ENCODE results near the gene BGN. TPM values are rescaled to one million over a fixed set of nuclear protein-coding genes. Genes with fewer than 3 reads are reported as not detected.

The BGN gene
- total and polyA plus RNA-seq, 2 donors = 3.4 to 21.6 TPM

DNA sequence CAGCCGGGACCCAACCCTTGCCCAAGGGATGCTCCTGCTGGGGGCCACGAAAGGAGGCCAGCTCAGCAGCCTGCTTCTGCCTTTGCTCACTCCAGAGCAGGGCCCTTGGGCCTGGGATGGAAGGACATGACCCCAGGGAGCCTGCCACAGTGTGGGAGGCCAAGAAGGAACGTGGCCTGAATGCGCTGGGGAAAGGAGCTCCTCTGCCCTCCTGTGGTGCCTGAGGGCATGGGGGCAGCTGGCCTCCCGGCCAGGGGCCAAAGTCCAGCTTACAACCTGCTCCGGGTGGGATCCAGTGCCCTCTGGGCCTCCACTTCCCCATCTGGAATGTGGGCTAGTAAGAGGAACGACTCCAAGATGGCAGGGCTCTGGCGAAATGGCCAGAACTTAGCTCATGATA is 20.7 kb downstream of the BGN start:
- Histone ChIP-seq H3K4me1 (ENCODE audit: control insufficient read depth in 2 of 2, insufficient read depth in 2 of 2, low read length in 2 of 2) (peaks cover 0 to 10% of the 10 kb centered on the region in 2 donors), H3K27ac (ENCODE audit: low read depth in 1 of 2, low read length in 1 of 2) (no peak overlapping the region), H3K9me3 (ENCODE audit: control insufficient read depth in 2 of 2, insufficient read depth in 1 of 2, low read length in 1 of 2) (no peaks in the 10 kb centered on the region), H3K36me3 (ENCODE audit: control insufficient read depth in 2 of 2, insufficient read depth in 2 of 2, low read length in 1 of 2) (no peaks in the 10 kb centered on the region), H3K4me3 (ENCODE audit: low read length in 2 of 2) (no peak overlapping the region), H3K27me3 (ENCODE audit: control insufficient read depth in 2 of 2, insufficient read depth in 1 of 2, low read length in 1 of 2) (peaks cover 23 to 52% of the 10 kb centered on the region in 2 donors)
- no peak for DNase-seq (ENCODE audit: low read depth in 6 of 9, low spot score in 9 of 9)
- WGBS = 89% methylated on average over 8 of the region's 8 CpGs

DNA sequence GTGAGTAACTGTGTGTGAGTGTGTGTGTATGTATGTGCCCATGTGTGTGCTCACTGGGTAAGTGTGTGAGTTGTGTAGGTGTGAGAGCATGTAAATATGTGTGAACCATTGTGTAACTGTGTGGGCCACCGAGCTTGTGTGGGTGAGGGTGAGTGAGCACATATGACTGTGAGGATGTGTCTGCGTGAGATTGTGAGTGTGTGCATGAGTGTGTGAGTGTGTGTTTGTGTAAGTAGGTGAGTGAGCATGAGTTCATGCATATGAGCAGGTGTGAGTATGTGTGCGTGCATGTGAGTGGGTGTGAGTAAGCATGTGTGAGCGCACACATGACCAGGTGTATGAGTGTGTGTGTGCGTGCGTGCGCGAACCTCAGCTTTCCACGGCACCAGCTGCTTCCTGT is 21.3 kb downstream of the BGN start:
- Histone ChIP-seq H3K27ac (ENCODE audit: low read depth in 1 of 2, low read length in 1 of 2) (no peak overlapping the region), H3K4me3 (ENCODE audit: low read length in 2 of 2) (no peak overlapping the region), H3K36me3 (ENCODE audit: control insufficient read depth in 2 of 2, insufficient read depth in 2 of 2, low read length in 1 of 2) (no peaks in the 10 kb centered on the region), H3K4me1 (ENCODE audit: control insufficient read depth in 2 of 2, insufficient read depth in 2 of 2, low read length in 2 of 2) (peaks cover 0 to 10% of the 10 kb centered on the region in 2 donors), H3K9me3 (ENCODE audit: control insufficient read depth in 2 of 2, insufficient read depth in 1 of 2, low read length in 1 of 2) (no peaks in the 10 kb centered on the region), H3K27me3 (ENCODE audit: control insufficient read depth in 2 of 2, insufficient read depth in 1 of 2, low read length in 1 of 2) (peaks cover 23 to 59% of the 10 kb centered on the region in 2 donors)
- 37% methylated on average over 9 of the region's 9 CpGs for WGBS
- no peak for DNase-seq (ENCODE audit: low read depth in 6 of 9, low spot score in 9 of 9)

DNA sequence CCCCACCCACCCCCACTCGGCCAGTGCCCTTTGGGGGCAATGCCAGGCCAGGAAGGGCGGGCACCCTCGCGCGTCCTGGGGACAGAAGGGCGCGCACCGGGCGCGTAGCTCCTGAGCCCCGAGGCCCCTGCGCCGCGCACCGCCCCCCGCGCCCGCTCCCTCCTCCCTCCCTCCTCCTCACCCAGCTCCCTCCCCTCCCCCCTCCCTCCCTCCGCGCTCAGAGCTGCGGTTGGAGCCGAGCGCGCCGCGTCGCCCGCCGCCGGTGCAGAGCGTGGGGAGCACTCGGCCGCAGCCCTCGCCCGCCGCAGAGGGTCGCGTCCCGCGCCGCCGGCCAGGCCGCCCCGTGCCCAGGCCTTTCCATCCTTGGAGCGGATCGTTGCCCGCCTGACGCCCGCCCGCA is 22.6 kb downstream of the BGN start, which contains the start of gene ATP2B3:
Gene ATP2B3 (plus strand): TSS at position 220 of the 400 bp plus-strand sequence. CDS start 18,606 bp downstream, outside the sequence.
- Histone ChIP-seq H3K4me1 (ENCODE audit: control insufficient read depth in 2 of 2, insufficient read depth in 2 of 2, low read length in 2 of 2) (peaks cover 0 to 10% of the 10 kb centered on the region in 2 donors), H3K9me3 (ENCODE audit: control insufficient read depth in 2 of 2, insufficient read depth in 1 of 2, low read length in 1 of 2) (no peaks in the 10 kb centered on the region), H3K4me3 (ENCODE audit: low read length in 2 of 2) (no peak within 1 kb of the TSS), H3K36me3 (ENCODE audit: control insufficient read depth in 2 of 2, insufficient read depth in 2 of 2, low read length in 1 of 2) (no peaks in the 10 kb centered on the region), H3K27me3 (ENCODE audit: control insufficient read depth in 2 of 2, insufficient read depth in 1 of 2, low read length in 1 of 2) (peaks cover 23 to 72% of the 10 kb centered on the region in 2 donors), H3K27ac (ENCODE audit: low read depth in 1 of 2, low read length in 1 of 2) (no peak within 1 kb of the TSS)
- WGBS = 2% methylated on average over 45 of the region's 50 CpGs
- no peak for DNase-seq (ENCODE audit: low read depth in 6 of 9, low spot score in 9 of 9)

DNA sequence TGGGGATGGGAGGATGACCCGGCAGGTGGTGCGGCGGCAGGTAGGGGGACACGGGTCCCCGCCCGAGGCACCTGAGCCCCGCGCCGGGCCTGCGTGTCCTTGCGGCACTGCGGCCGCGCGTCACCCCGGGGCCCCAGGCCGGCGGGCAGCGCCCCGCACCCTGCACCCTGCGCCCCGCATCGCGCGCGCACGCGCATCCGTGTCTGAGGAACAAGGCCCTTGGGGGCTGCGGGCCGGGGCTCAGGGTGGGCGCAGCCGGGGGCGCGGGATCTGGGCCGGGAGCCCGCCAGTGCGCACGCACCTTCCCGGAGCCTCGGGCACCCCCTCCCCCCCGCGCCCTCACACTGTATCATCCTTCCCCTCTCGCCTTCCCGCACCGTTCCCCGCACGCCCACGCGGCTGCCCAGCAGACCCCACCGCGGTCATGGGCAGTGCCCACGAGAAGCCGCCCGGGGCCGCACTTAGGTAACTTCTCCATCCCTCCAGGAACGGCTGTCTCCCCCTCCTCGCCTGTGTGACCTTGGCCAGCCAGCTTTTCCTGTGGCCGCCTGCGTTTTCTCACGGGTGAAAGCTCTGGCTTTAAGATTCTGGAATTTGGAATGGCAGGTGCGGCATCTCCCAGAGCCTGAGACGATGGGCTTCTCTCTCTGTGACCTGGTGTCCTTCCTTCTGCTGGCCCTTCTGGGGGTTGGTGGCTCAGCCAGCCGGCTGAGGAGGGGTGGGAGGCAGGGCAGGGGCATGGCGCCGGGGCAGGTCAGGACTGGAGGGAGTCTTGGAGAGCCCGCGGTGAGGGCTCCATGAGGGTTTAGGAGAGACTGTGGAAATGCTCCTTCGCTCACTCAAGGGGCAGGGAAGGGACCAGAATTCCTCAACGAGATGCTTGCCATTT is 23.4 kb downstream of the BGN start:
- H3K4me3 ChIP-seq (ENCODE audit: low read length in 2 of 2) = no peak overlapping the region
- no peaks in the 10 kb centered on the region for H3K36me3 ChIP-seq (ENCODE audit: control insufficient read depth in 2 of 2, insufficient read depth in 2 of 2, low read length in 1 of 2)
- no peak for DNase-seq (ENCODE audit: low read depth in 6 of 9, low spot score in 9 of 9)
- 6% methylated on average over 70 of the region's 70 CpGs for WGBS
- no peaks in the 10 kb centered on the region for H3K9me3 ChIP-seq (ENCODE audit: control insufficient read depth in 2 of 2, insufficient read depth in 1 of 2, low read length in 1 of 2)
- no peak overlapping the region for H3K27ac ChIP-seq (ENCODE audit: low read depth in 1 of 2, low read length in 1 of 2)
- peaks cover 23 to 74% of the 10 kb centered on the region in 2 donors for H3K27me3 ChIP-seq (ENCODE audit: control insufficient read depth in 2 of 2, insufficient read depth in 1 of 2, low read length in 1 of 2)
- H3K4me1 ChIP-seq (ENCODE audit: control insufficient read depth in 2 of 2, insufficient read depth in 2 of 2, low read length in 2 of 2) = peaks cover 0 to 10% of the 10 kb centered on the region in 2 donors

DNA sequence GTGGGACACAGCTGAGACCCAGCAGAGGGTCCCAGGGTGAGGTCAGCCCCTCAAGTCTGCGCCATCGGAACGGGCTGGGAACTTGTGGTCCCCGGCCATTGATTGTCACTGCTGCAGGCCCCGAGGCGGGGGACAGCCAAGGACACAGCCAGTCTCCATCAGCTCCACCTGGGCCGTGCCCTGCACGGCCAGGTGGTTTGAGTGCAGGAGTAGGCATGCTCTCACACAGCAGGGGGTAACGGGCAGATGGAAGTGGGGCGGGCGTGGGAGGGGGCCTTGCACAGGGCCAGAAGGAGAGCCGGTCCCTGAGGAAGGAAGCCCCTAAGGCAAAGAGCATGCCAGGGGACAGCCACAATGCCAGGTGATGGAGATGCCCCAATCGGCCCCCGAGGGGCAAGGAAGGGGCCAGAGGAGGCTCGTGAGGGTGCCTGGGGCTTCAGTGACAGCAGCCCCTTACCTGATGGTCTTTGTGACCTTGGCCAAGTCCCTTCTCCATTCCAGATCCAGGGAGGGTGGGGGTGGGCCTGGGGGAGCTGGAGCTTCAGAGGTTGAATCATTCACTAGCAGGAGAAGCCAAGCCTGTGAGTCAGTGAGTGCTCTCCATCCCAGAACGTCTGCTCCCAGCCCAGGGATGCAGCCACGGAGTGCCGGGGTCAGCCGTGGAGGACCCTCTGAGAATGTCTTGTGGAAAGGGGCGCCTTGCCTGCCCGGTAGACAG is 24.9 kb downstream of the BGN start:
- H3K4me1 ChIP-seq (ENCODE audit: control insufficient read depth in 2 of 2, insufficient read depth in 2 of 2, low read length in 2 of 2) = peaks cover 0 to 10% of the 10 kb centered on the region in 2 donors
- peaks cover 23 to 73% of the 10 kb centered on the region in 2 donors for H3K27me3 ChIP-seq (ENCODE audit: control insufficient read depth in 2 of 2, insufficient read depth in 1 of 2, low read length in 1 of 2)

DNA sequence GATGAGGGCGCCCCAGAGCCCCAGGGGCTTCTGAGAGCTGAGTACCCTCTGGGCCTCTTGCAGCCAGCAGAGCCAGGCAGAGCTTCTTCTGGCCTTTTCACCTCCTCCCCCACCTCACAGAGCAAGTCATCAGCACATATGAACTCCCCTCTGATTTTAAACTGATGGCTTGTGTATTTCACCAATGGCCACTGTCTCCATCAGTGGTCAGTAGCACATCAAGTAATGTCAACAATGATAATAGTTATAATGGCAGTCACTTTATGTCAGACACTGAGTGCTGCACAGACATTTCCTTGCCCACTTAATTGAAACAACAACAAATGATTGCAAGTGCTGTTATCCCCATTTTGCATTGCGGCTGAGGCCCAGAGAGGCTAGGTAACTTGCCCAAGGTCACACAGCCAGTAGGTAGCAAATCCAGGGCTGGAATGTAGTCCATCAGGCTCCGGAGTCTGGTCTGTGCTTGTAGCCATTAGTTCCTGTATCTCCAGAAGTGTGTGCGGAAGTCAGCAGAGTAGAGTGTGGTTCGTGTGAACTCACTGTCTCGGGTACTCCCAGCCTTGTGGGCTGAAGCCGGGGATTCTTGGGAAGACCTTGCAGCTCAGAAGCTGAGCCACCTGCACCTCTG is 25.6 kb downstream of the BGN start:
- 85% methylated on average over 7 of the region's 7 CpGs for WGBS
- Histone ChIP-seq H3K9me3 (ENCODE audit: control insufficient read depth in 2 of 2, insufficient read depth in 1 of 2, low read length in 1 of 2) (no peaks in the 10 kb centered on the region), H3K27me3 (ENCODE audit: control insufficient read depth in 2 of 2, insufficient read depth in 1 of 2, low read length in 1 of 2) (peaks cover 22 to 73% of the 10 kb centered on the region in 2 donors), H3K4me1 (ENCODE audit: control insufficient read depth in 2 of 2, insufficient read depth in 2 of 2, low read length in 2 of 2) (peaks cover 0 to 10% of the 10 kb centered on the region in 2 donors), H3K27ac (ENCODE audit: low read depth in 1 of 2, low read length in 1 of 2) (no peak overlapping the region), H3K4me3 (ENCODE audit: low read length in 2 of 2) (no peak overlapping the region), H3K36me3 (ENCODE audit: control insufficient read depth in 2 of 2, insufficient read depth in 2 of 2, low read length in 1 of 2) (no peaks in the 10 kb centered on the region)
- no peak for DNase-seq (ENCODE audit: low read depth in 6 of 9, low spot score in 9 of 9)

More for the DNA sequence above, 24.9 kb downstream of the BGN start:
- H3K9me3 ChIP-seq (ENCODE audit: control insufficient read depth in 2 of 2, insufficient read depth in 1 of 2, low read length in 1 of 2) = no peaks in the 10 kb centered on the region
- no peak overlapping the region for H3K4me3 ChIP-seq (ENCODE audit: low read length in 2 of 2)
- WGBS = 78% methylated on average over 21 of the region's 21 CpGs
- no peaks in the 10 kb centered on the region for H3K36me3 ChIP-seq (ENCODE audit: control insufficient read depth in 2 of 2, insufficient read depth in 2 of 2, low read length in 1 of 2)
- no peak for DNase-seq (ENCODE audit: low read depth in 6 of 9, low spot score in 9 of 9)
- no peak overlapping the region for H3K27ac ChIP-seq (ENCODE audit: low read depth in 1 of 2, low read length in 1 of 2)

DNA sequence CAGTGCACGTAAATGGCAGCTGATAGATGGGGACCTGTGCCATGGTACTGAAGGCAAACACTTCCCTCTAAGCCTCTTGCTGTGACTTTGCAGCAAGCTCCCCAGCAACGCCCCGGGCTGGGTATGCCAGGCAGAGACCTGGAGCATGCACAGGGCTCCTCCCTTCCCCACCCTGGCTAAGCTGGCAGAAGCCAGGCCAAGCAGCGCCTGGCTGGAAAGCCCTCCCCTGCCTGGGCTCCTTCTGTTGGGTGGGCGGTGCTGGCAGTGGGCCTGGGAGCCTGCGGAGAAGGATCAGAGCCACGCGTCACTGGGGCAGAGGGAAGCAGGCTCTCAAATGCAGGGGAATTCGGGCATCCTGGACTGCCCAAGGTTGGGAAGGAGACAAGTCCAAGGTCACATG is 26.3 kb downstream of the BGN start:
- 80% methylated on average over 9 of the region's 9 CpGs for WGBS
- H3K9me3 ChIP-seq (ENCODE audit: control insufficient read depth in 2 of 2, insufficient read depth in 1 of 2, low read length in 1 of 2) = no peaks in the 10 kb centered on the region
- H3K4me3 ChIP-seq (ENCODE audit: low read length in 2 of 2) = no peak overlapping the region
- DNase-seq (ENCODE audit: low read depth in 6 of 9, low spot score in 9 of 9) = no peak
- peaks cover 20 to 72% of the 10 kb centered on the region in 2 donors for H3K27me3 ChIP-seq (ENCODE audit: control insufficient read depth in 2 of 2, insufficient read depth in 1 of 2, low read length in 1 of 2)
- H3K4me1 ChIP-seq (ENCODE audit: control insufficient read depth in 2 of 2, insufficient read depth in 2 of 2, low read length in 2 of 2) = peaks cover 0 to 10% of the 10 kb centered on the region in 2 donors
- no peak overlapping the region for H3K27ac ChIP-seq (ENCODE audit: low read depth in 1 of 2, low read length in 1 of 2)
- H3K36me3 ChIP-seq (ENCODE audit: control insufficient read depth in 2 of 2, insufficient read depth in 2 of 2, low read length in 1 of 2) = no peaks in the 10 kb centered on the region

DNA sequence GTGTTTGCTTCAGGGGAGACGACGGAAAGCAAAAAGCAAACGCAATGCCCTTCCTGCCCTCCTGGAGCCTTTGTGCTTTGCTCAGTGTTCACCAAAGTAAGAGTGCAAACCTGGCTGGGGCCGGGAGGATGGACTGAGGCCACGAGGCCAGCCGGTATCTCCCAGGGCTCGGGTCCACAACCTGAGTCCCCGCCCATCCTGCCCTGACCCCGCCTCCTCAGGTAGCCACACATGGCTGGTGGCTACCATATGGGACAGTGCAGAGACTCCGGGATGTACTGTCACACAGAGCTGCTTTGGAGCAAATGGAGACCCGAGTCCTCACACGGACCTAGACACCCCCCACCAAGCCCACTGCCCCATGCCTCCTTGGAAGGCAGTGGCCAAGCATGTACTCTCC is 27.5 kb downstream of the BGN start:
- Histone ChIP-seq H3K4me1 (ENCODE audit: control insufficient read depth in 2 of 2, insufficient read depth in 2 of 2, low read length in 2 of 2) (peaks cover 0 to 10% of the 10 kb centered on the region in 2 donors), H3K36me3 (ENCODE audit: control insufficient read depth in 2 of 2, insufficient read depth in 2 of 2, low read length in 1 of 2) (no peaks in the 10 kb centered on the region), H3K9me3 (ENCODE audit: control insufficient read depth in 2 of 2, insufficient read depth in 1 of 2, low read length in 1 of 2) (no peaks in the 10 kb centered on the region), H3K27ac (ENCODE audit: low read depth in 1 of 2, low read length in 1 of 2) (no peak overlapping the region), H3K4me3 (ENCODE audit: low read length in 2 of 2) (no peak overlapping the region), H3K27me3 (ENCODE audit: control insufficient read depth in 2 of 2, insufficient read depth in 1 of 2, low read length in 1 of 2) (peaks cover 12 to 72% of the 10 kb centered on the region in 2 donors)
- no peak for DNase-seq (ENCODE audit: low read depth in 6 of 9, low spot score in 9 of 9)
- 54% methylated on average over 12 of the region's 12 CpGs for WGBS
